HEK293T (cell line): ENCODE measurements around the gene PDIA6.

Experiments used
- BHLHE40 ChIP-seq: fragments of 450-650 bp; IDR thresholded peaks from 2 replicates; pipeline ENCODE4 v1.6.1; 2016; ENCODE audit warnings: mild to moderate bottlenecking, moderate library complexity, borderline replicate concordance
- CTBP1 ChIP-seq: fragments of 450-650 bp; IDR thresholded peaks from 2 replicates; pipeline ENCODE4 v1.6.1; 2016; ENCODE audit warnings: borderline replicate concordance
- ELF4 ChIP-seq: fragments of 450-650 bp; IDR thresholded peaks from 2 replicates; pipeline ENCODE4 v1.6.1; 2017; ENCODE audit warnings: antibody characterized with exemption
- FOXA1 ChIP-seq: fragments of 450-650 bp; IDR thresholded peaks from 2 replicates; pipeline ENCODE4 v1.6.1; 2016; ENCODE audit warnings: mild to moderate bottlenecking
- FOXK2 ChIP-seq: fragments of 450-650 bp; IDR thresholded peaks from 2 replicates; pipeline ENCODE4 v1.6.1; 2016; ENCODE audit warnings: mild to moderate bottlenecking
- FOXM1 ChIP-seq: fragments of 450-650 bp; IDR thresholded peaks from 2 replicates; pipeline ENCODE4 v1.6.1; 2017; ENCODE audit warnings: mild to moderate bottlenecking, borderline replicate concordance
- HDGF ChIP-seq: fragments of 450-650 bp; IDR thresholded peaks from 2 replicates; pipeline ENCODE4 v1.6.1; 2017; ENCODE audit warnings: antibody characterized with exemption, borderline replicate concordance
- LEF1 ChIP-seq: fragments of 450-650 bp; IDR thresholded peaks from 2 replicates; pipeline ENCODE4 v1.6.1; 2017; ENCODE audit warnings: mild to moderate bottlenecking, borderline replicate concordance
- SUZ12 ChIP-seq: fragments of 450-650 bp; IDR thresholded peaks from 2 replicates; pipeline ENCODE4 v1.6.1; 2016; ENCODE audit warnings: mild to moderate bottlenecking

GRCh38 chr2:10792660-10793400 is 19.8 kb downstream of the PDIA6 start:
- TF ChIP-seq FOXA1 (no peak), BHLHE40 (no peak), FOXM1 (no peak), FOXK2 (no peak), CTBP1 (no peak), ELF4 (no peak), LEF1 (no peak), SUZ12 (no peak), HDGF (no peak)
